Limb (tissue), 2 donors: Measurements from ENCODE around the gene PTPN14.

Experiments used
- DNase-seq, 2 donors: peaks; one replicate each; pipeline ENCODE4 v3.0.0-alpha.2; 2016; ENCODE audit errors: extremely low spot score in 2 of 2

Gene PTPN14

GRCh38 chr1:214370615-214371014 lies 180.8 kb downstream of the PTPN14 start:
- no peak for DNase-seq

GRCh38 chr1:214369364-214369763 lies 182.0 kb downstream of the PTPN14 start:
- DNase-seq, result no peak

- DNase-seq, result no peak
These were observed 183.6 kb downstream of the PTPN14 start for GRCh38 chr1:214367841-214368240.

- no peak for DNase-seq
These were observed 186.6 kb downstream of the PTPN14 start for GRCh38 chr1:214364786-214365295.

GRCh38 chr1:214364386-214364785 lies 187.0 kb downstream of the PTPN14 start:
- DNase-seq, result peak in 1 of 2 donors; percentile 38

- DNase-seq, result no peak
These were observed 188.0 kb downstream of the PTPN14 start for GRCh38 chr1:214363386-214363785.

- no peak for DNase-seq
These were observed 189.1 kb downstream of the PTPN14 start for GRCh38 chr1:214362188-214362882.

GRCh38 chr1:214361636-214362035 lies 189.8 kb downstream of the PTPN14 start:
- DNase-seq, result no peak

GRCh38 chr1:214360525-214361164 lies 190.8 kb downstream of the PTPN14 start:
- no peak for DNase-seq

GRCh38 chr1:214360116-214360515 lies 191.3 kb downstream of the PTPN14 start:
- no peak for DNase-seq

GRCh38 chr1:214354440-214355148 lies 196.8 kb downstream of the PTPN14 start:
- no peak for DNase-seq

GRCh38 chr1:214352838-214353237 lies 198.6 kb downstream of the PTPN14 start:
- no peak for DNase-seq

- DNase-seq, result no peak
These were observed 199.7 kb downstream of the PTPN14 start for GRCh38 chr1:214351551-214352277.

- no peak for DNase-seq
These were observed 201.6 kb downstream of the PTPN14 start for GRCh38 chr1:214349781-214350180.

GRCh38 chr1:214349008-214349407 lies 202.4 kb downstream of the PTPN14 start:
- no peak for DNase-seq

- DNase-seq, result no peak
These were observed 206.5 kb downstream of the PTPN14 start for GRCh38 chr1:214344897-214345296.

GRCh38 chr1:214342525-214342924 lies 208.9 kb downstream of the PTPN14 start:
- no peak for DNase-seq

GRCh38 chr1:214341932-214342331 lies 209.5 kb downstream of the PTPN14 start:
- no peak for DNase-seq

- DNase-seq, result no peak
These were observed 209.9 kb downstream of the PTPN14 start for GRCh38 chr1:214341459-214341858.

- no peak for DNase-seq
These were observed 213.2 kb downstream of the PTPN14 start for GRCh38 chr1:214338212-214338611.

- DNase-seq, result peak in 1 of 2 donors; percentile 27
These were observed 213.9 kb downstream of the PTPN14 start for GRCh38 chr1:214337511-214337910.

GRCh38 chr1:214337015-214337414 lies 214.4 kb downstream of the PTPN14 start:
- no peak for DNase-seq
